ENCODE measurements around the gene GPR89B.
"Not testable (repeated sequence)": the region's sequence is repeated elsewhere in the genome, so short reads cannot be mapped to it uniquely, and the experiment has no call there.

GRCh38 chr1:148038462-148039333 is 110.5 kb downstream of the GPR89B start:
- TF ChIP-seq CTCF, EP300 (IDR thresholded peaks at IDR 0.05): not testable (repeated sequence)
- peak; percentile 57 to 86 for TF ChIP-seq POLR2A (IDR thresholded peaks at IDR 0.05)
